Kidney epithelial cell (primary cell): ENCODE results near the gene MT1B. TPM values are rescaled to one million over a fixed set of nuclear protein-coding genes. Genes with fewer than 3 reads are reported as not detected.

Experiments
- DNase-seq: peaks from one replicate; pipeline ENCODE4 v3.0.0-alpha.2; 2010; ENCODE audit warnings: low read depth
- H3K27me3 ChIP-seq: 2 replicates; pipeline ENCODE4 v1.6.0; 2011; ENCODE audit warnings: low read length; ENCODE audit not compliant: control insufficient read depth, insufficient read depth
- H3K36me3 ChIP-seq: 2 replicates; pipeline ENCODE4 v1.5.1; 2011; ENCODE audit warnings: low read length; ENCODE audit not compliant: control insufficient read depth, insufficient read depth
- H3K4me3 ChIP-seq: 2 replicates; pipeline ENCODE4 v1.5.1; 2011; ENCODE audit warnings: low read depth, mild to moderate bottlenecking, control low read depth, low read length
- total RNA-seq: library from RNA; depleted of rRNA; stranded (reverse); fragments of >200 nt; gene quantifications from 2 replicates; pipeline ENCODE4 v1.2.3, GENCODE V29; 2015
- TF ChIP-seq, protein P1 (sequence below): IDR thresholded peaks from 2 replicates; pipeline ENCODE4 v1.5.1; 2011; ENCODE audit warnings: mild to moderate bottlenecking, moderate library complexity, low read length, control low read depth, inconsistent platforms; ENCODE audit not compliant: insufficient read depth, poor library complexity, severe bottlenecking

MT1B gene
- total RNA-seq, 1 donor from 2014 or later: not detected

DNA sequence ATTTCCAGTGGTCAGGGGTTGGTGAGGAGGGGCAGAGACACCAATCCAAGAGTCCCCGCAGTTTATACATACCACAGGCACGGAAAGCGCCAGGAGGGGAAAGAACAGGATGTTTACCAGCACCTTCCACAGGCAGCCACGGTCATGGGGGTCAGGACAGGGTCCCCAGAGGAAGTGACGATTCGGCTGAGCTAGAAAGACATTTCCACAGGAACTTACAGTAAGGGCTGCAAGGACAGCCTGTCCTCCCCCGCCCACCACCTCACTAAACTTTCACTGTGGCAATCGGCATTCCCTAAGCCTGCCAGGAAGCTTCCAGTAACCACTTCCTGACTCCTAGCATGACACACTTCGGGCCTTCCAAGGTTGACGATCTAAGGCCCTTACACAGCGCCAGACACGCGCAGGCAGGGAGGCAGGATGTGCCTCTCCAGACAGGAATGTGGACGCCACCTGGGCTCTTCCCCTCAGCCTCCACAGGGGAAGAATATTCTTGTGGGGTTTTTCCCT lies 44.5 kb upstream of the MT1B start:
- no peak overlapping the region for H3K4me3 ChIP-seq
- H3K27me3 ChIP-seq: no peaks in the 10 kb centered on the region
- TF ChIP-seq, protein P1, sequence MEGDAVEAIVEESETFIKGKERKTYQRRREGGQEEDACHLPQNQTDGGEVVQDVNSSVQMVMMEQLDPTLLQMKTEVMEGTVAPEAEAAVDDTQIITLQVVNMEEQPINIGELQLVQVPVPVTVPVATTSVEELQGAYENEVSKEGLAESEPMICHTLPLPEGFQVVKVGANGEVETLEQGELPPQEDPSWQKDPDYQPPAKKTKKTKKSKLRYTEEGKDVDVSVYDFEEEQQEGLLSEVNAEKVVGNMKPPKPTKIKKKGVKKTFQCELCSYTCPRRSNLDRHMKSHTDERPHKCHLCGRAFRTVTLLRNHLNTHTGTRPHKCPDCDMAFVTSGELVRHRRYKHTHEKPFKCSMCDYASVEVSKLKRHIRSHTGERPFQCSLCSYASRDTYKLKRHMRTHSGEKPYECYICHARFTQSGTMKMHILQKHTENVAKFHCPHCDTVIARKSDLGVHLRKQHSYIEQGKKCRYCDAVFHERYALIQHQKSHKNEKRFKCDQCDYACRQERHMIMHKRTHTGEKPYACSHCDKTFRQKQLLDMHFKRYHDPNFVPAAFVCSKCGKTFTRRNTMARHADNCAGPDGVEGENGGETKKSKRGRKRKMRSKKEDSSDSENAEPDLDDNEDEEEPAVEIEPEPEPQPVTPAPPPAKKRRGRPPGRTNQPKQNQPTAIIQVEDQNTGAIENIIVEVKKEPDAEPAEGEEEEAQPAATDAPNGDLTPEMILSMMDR: no peak
- H3K36me3 ChIP-seq: no peaks in the 10 kb centered on the region
- peak; percentile 98 for DNase-seq

DNA sequence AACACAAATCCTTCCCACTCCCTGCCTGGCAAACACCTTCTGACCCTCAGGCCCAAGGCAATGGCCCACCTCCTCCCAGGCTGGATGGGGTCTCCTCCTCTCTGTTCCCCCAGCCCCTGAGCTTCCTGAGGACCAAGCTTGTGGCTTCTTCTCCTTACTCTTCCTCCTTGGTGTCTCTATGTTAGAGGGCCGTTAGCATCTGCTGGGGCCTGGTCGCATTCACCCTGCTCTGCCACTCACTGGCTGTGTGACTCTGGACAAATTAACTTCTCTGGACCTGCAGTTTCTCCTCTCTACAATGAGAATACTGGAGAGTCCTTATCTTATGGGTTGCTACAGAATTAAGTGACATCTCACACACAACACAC lies 44.0 kb upstream of the MT1B start:
- Histone ChIP-seq H3K36me3 (no peaks in the 10 kb centered on the region), H3K27me3 (no peaks in the 10 kb centered on the region), H3K4me3 (peak overlapping the region; percentile 87)
- TF ChIP-seq, protein P1: no peak
- no peak for DNase-seq

DNA sequence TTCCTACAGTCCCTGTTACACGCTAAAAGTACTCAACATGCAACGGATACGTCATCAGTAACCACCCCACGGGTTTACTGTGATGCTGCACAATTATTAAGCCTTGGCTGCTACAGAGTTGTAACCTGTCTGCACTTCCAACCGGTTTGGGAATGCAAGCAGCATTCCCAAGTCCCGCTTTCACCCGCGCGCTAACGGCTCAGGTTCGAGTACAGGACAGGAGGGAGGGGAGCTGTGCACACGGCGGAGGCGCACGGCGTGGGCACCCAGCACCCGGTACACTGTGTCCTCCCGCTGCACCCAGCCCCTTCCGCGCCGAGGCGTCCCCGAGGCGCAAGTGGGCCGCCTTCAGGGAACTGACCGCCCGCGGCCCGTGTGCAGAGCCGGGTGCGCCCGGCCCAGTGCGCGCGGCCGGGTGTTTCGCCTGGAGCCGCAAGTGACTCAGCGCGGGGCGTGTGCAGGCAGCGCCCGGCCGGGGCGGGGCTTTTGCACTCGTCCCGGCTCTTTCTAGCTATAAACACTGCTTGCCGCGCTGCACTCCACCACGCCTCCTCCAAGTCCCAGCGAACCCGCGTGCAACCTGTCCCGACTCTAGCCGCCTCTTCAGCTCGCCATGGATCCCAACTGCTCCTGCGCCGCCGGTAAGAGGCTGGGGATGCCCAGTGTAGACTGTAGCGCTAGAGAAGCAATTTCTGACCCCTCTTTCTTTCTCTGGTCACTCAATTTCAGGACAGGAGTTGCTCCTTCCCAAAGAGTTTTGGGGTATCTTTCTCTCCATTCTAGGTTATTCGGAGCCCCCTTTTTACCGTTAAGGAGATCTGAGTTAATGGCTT lies 43.4 kb upstream of the MT1B start, which contains the start of gene MT2A:
TSS of gene MT2A (plus strand) at position 542 of the 833 bp plus-strand sequence. CDS start at position 614, 72 bp downstream.
- DNase-seq: peak; percentile 87
- TF ChIP-seq, protein P1: no peak
- peak within 1 kb of the TSS; percentile 87 for H3K4me3 ChIP-seq
- no peaks in the 10 kb centered on the region for H3K36me3 ChIP-seq
- H3K27me3 ChIP-seq: no peaks in the 10 kb centered on the region

DNA sequence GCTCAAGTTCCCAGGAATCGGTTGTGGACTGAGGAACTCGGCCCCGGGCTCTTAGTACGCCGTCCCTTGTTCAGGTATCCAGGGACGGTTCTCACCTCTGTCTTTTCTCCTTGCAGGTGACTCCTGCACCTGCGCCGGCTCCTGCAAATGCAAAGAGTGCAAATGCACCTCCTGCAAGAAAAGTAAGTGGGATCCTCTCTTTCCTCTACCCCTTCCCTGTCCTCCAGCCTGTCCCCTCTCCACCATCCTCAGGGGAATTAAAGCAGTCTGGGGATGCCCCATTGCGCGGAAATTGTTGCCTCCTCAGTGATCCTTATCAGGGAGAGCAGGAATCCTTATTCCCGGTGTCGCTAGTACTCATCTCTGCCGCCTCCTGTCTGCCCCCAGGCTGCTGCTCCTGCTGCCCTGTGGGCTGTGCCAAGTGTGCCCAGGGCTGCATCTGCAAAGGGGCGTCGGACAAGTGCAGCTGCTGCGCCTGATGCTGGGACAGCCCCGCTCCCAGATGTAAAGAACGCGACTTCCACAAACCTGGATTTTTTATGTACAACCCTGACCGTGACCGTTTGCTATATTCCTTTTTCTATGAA lies 42.7 kb upstream of the MT1B start:
- TF ChIP-seq, protein P1: no peak
- H3K4me3 ChIP-seq: peak overlapping the region; percentile 87
- H3K27me3 ChIP-seq: no peaks in the 10 kb centered on the region
- H3K36me3 ChIP-seq: no peaks in the 10 kb centered on the region
- DNase-seq: no peak

DNA sequence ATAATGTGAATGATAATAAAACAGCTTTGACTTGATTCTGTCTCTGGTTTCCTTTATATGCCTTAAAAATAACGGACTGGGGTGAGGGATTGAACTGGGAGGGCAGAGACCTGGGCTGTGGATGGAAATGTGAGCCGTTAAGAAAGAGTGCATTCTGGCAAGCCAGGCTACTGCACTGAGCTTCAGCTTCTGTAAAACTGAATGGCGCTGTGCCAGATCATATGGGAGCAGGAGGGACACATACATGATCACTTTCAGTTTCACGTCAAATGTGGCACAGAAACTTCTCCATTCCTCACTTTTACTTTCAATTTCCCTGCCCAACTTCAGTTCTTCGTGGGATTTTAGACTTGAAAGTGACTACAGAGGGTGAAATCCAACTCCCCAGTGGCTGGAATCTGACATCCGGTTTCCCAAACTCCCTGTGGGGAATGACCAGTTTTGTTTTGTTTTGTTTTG lies 42.2 kb upstream of the MT1B start:
- no peak for DNase-seq
- Histone ChIP-seq H3K36me3 (no peaks in the 10 kb centered on the region), H3K27me3 (no peaks in the 10 kb centered on the region), H3K4me3 (peak overlapping the region; percentile 87)
- TF ChIP-seq, protein P1: no peak
